OCI-LY1 (cell line): ENCODE results near the gene TRIOBP.
A peak's percentile ranks its signal among the peaks of the same experiment; 100 is the strongest.

Source experiments
- H2AFZ ChIP-seq: fragments of 200-600 bp; sonication (generic), shearing (Covaris generic); 2 replicates; pipeline ENCODE4 v1.6.0; 2014; ENCODE audit warnings: antibody characterized with exemption, mild to moderate bottlenecking, low read length
- H3F3A ChIP-seq: fragments of 200-600 bp; sonication (generic), shearing (Covaris generic); 2 replicates; pipeline ENCODE4 v1.6.0; 2014; ENCODE audit warnings: mild to moderate bottlenecking, antibody characterized with exemption, low read length, moderate library complexity; ENCODE audit not compliant: insufficient read depth
- H3K27ac ChIP-seq: fragments of 200-600 bp; sonication (generic); 2 replicates; pipeline ENCODE4 v1.5.1; 2014; ENCODE audit warnings: low read length, mixed run types, mild to moderate bottlenecking, low read depth; ENCODE audit not compliant: poor library complexity, severe bottlenecking
- H3K27me3 ChIP-seq: fragments of 200-600 bp; sonication (generic); 2 replicates; pipeline ENCODE4 v1.6.0; 2014; ENCODE audit warnings: antibody characterized with exemption, mild to moderate bottlenecking, low read length, moderate library complexity; ENCODE audit not compliant: insufficient read depth
- H3K36me3 ChIP-seq: fragments of 200-600 bp; sonication (generic); 2 replicates; pipeline ENCODE4 v1.6.1; 2014; ENCODE audit warnings: mild to moderate bottlenecking, antibody characterized with exemption, low read length, moderate library complexity, mixed read lengths; ENCODE audit not compliant: insufficient read depth
- H3K4me1 ChIP-seq: fragments of 200-600 bp; sonication (generic); 2 replicates; pipeline ENCODE4 v1.5.1; 2014; ENCODE audit warnings: mild to moderate bottlenecking, low read length, moderate library complexity; ENCODE audit not compliant: insufficient read depth, severe bottlenecking
- H3K4me2 ChIP-seq: fragments of 200-600 bp; sonication (generic), shearing (Covaris generic); 2 replicates; pipeline ENCODE4 v1.6.1; 2014; ENCODE audit warnings: low read length
- H3K4me3 ChIP-seq: fragments of 200-600 bp; sonication (generic); 2 replicates; pipeline ENCODE4 v1.5.1; 2014; ENCODE audit warnings: low read length, low read depth, mild to moderate bottlenecking, mixed read lengths; ENCODE audit not compliant: poor library complexity, severe bottlenecking
- H3K79me2 ChIP-seq: fragments of 200-600 bp; shearing (Covaris generic); 2 replicates; pipeline ENCODE4 v1.6.1; 2016; ENCODE audit warnings: mixed run types, low read length, mixed read lengths; ENCODE audit not compliant: insufficient read depth
- H3K9ac ChIP-seq: fragments of 200-600 bp; sonication (generic), shearing (Covaris generic); 2 replicates; pipeline ENCODE4 v1.6.1; 2014; ENCODE audit warnings: mild to moderate bottlenecking, low read length, mixed read lengths
- H3K9me2 ChIP-seq: fragments of 200-600 bp; sonication (generic), shearing (Covaris generic); 2 replicates; pipeline ENCODE4 v1.6.1; 2014; ENCODE audit warnings: low read depth, mild to moderate bottlenecking, low read length, mixed read lengths
- H3K9me3 ChIP-seq: fragments of 200-600 bp; shearing (Covaris generic); 2 replicates; pipeline ENCODE4 v1.6.1; 2014; ENCODE audit warnings: low read length, mixed read lengths
- H4K20me1 ChIP-seq: fragments of 200-600 bp; sonication (generic), shearing (Covaris generic); 2 replicates; pipeline ENCODE4 v1.6.0; 2016; ENCODE audit warnings: mild to moderate bottlenecking, low read length; ENCODE audit not compliant: insufficient read depth
- EZH2 ChIP-seq: fragments of 200-600 bp; sonication (generic), shearing (Covaris generic); IDR thresholded peaks from 2 replicates; pipeline ENCODE4 v1.8.0; 2017; ENCODE audit warnings: borderline replicate concordance, mixed run types, mild to moderate bottlenecking, antibody characterized with exemption, low read length, moderate library complexity, mixed read lengths
- TF ChIP-seq, protein P1 (sequence below): fragments of 200-600 bp; sonication (generic), shearing (Covaris generic); IDR thresholded peaks from 2 replicates; pipeline ENCODE4 v1.5.1; 2017; ENCODE audit warnings: mild to moderate bottlenecking, antibody characterized with exemption, low read length, moderate library complexity, mixed read lengths

The TRIOBP gene, protein sequence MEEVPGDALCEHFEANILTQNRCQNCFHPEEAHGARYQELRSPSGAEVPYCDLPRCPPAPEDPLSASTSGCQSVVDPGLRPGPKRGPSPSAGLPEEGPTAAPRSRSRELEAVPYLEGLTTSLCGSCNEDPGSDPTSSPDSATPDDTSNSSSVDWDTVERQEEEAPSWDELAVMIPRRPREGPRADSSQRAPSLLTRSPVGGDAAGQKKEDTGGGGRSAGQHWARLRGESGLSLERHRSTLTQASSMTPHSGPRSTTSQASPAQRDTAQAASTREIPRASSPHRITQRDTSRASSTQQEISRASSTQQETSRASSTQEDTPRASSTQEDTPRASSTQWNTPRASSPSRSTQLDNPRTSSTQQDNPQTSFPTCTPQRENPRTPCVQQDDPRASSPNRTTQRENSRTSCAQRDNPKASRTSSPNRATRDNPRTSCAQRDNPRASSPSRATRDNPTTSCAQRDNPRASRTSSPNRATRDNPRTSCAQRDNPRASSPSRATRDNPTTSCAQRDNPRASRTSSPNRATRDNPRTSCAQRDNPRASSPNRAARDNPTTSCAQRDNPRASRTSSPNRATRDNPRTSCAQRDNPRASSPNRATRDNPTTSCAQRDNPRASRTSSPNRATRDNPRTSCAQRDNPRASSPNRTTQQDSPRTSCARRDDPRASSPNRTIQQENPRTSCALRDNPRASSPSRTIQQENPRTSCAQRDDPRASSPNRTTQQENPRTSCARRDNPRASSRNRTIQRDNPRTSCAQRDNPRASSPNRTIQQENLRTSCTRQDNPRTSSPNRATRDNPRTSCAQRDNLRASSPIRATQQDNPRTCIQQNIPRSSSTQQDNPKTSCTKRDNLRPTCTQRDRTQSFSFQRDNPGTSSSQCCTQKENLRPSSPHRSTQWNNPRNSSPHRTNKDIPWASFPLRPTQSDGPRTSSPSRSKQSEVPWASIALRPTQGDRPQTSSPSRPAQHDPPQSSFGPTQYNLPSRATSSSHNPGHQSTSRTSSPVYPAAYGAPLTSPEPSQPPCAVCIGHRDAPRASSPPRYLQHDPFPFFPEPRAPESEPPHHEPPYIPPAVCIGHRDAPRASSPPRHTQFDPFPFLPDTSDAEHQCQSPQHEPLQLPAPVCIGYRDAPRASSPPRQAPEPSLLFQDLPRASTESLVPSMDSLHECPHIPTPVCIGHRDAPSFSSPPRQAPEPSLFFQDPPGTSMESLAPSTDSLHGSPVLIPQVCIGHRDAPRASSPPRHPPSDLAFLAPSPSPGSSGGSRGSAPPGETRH (N-terminal part only)

DNA sequence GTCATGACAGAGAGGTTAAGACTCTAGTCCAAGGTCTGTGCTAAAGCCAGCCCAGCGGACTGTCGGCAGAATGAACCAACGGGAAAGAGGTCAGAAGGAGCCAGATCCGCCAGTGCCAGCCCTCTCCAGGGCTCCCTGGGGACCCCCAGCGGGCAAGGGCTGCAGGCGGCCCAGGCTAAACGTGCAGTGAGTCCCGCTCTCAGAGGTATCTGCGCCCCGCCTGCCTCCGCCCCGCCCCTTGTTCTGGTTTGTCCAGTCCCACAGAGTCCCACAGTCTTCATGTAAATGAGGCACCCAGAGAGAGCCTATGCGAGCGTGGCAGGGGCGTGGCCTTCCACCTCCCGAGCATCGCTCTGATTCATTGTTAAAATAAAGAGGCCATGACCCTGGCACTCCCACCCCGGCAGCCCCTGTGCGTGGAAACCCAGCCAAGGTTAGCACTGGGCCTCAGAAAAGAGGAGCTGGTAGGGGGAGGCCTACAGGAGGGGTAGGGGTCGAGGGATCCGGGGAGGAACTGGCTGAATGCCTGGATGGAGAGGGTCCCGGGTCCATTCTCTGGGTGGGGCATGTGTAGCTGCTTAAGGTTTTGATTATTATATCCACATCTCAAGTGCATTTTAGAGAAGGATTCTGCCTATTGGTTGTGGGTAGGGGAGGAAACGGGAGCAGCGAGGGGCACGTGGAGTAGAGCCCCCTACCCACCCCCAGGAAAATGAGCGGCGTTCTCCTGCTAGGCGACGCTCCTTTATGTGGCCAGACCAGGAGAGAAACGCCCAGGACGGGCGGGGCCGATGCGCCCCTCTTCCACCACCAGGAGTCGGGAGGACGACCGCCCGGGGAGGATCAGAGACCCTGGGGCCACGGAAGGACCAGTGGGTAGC, at the start of gene TRIOBP:
TSS of gene TRIOBP (plus strand) at position 392 of the 881 bp plus-strand sequence. CDS start 4,318 bp downstream, outside the sequence.
- Histone ChIP-seq H3K36me3 (peaks cover 19% of the 10 kb centered on the region), H3K9ac (no peak within 1 kb of the TSS), H3K27me3 (no peaks in the 10 kb centered on the region), H3K79me2 (no peaks in the 10 kb centered on the region), H3K4me3 (peak within 1 kb of the TSS; percentile 46), H3K9me2 (no peaks in the 10 kb centered on the region), H4K20me1 (no peaks in the 10 kb centered on the region), H3K4me1 (peaks cover 15% of the 10 kb centered on the region), H2AFZ (no peak within 1 kb of the TSS), H3K9me3 (no peaks in the 10 kb centered on the region), H3K4me2 (peak within 1 kb of the TSS; percentile 66), H3F3A (no peaks in the 10 kb centered on the region), H3K27ac (peak within 1 kb of the TSS; percentile 28)
- TF ChIP-seq, protein P1, sequence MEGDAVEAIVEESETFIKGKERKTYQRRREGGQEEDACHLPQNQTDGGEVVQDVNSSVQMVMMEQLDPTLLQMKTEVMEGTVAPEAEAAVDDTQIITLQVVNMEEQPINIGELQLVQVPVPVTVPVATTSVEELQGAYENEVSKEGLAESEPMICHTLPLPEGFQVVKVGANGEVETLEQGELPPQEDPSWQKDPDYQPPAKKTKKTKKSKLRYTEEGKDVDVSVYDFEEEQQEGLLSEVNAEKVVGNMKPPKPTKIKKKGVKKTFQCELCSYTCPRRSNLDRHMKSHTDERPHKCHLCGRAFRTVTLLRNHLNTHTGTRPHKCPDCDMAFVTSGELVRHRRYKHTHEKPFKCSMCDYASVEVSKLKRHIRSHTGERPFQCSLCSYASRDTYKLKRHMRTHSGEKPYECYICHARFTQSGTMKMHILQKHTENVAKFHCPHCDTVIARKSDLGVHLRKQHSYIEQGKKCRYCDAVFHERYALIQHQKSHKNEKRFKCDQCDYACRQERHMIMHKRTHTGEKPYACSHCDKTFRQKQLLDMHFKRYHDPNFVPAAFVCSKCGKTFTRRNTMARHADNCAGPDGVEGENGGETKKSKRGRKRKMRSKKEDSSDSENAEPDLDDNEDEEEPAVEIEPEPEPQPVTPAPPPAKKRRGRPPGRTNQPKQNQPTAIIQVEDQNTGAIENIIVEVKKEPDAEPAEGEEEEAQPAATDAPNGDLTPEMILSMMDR = peak; percentile 49; the same call in 1 of the 2 replicates
- TF ChIP-seq EZH2 = no peak

DNA sequence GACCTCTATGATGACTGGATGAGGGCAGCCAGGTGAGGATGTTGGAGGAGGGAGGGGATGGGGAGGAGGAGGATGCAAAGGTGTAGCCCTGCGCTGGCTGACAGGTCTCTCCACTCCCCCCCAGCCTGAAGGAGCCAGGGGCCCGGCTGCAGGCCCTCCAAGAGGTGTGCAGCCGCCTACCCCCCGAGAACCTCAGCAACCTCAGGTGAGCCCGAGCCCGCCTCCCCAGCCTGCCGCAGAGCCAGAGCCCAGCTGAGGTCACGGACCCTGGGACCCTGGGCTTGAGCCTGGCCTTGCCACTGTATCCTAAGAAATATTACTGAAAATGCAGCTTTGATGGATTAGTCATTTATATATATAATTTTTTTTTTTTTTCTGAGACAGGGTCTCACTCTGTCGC, 49.5 kb upstream of the TRIOBP start:
- Histone ChIP-seq H3K9ac (no peak overlapping the region), H3K79me2 (no peaks in the 10 kb centered on the region), H3K9me3 (no peaks in the 10 kb centered on the region), H3K4me1 (no peaks in the 10 kb centered on the region), H2AFZ (no peak overlapping the region), H3K9me2 (no peaks in the 10 kb centered on the region), H3K27me3 (no peaks in the 10 kb centered on the region), H3K4me2 (no peak overlapping the region), H3K27ac (no peak overlapping the region), H3K4me3 (no peak overlapping the region), H3F3A (no peaks in the 10 kb centered on the region), H3K36me3 (peaks cover 76% of the 10 kb centered on the region), H4K20me1 (no peaks in the 10 kb centered on the region)
- TF ChIP-seq, protein P1 = no peak
- TF ChIP-seq EZH2 = no peak
